SW 1271 (cell line): ENCODE measurements around the gene MACC1.
A peak's percentile ranks its signal among the peaks of the same experiment; 100 is the strongest.

Experiments used
- DNase-seq, 2 experiments: peaks; one replicate each; lab custom pipeline; 2025; lab: John Stamatoyannopoulos, UW

The MACC1 gene

GRCh38 chr7:20173828-20174227, 43.4 kb downstream of the MACC1 start:
- no peak for DNase-seq

GRCh38 chr7:20172736-20173334, 44.3 kb downstream of the MACC1 start:
- peak; percentile 7 to 69 for DNase-seq

GRCh38 chr7:20170633-20171032, 46.6 kb downstream of the MACC1 start:
- DNase-seq: no peak

GRCh38 chr7:20165146-20165510, 52.1 kb downstream of the MACC1 start:
- no peak for DNase-seq

GRCh38 chr7:20164425-20165145, 52.6 kb downstream of the MACC1 start:
- DNase-seq: no peak

GRCh38 chr7:20162665-20163064, 54.5 kb downstream of the MACC1 start:
- no peak for DNase-seq

GRCh38 chr7:20159226-20159747, 57.9 kb downstream of the MACC1 start:
- no peak for DNase-seq

- DNase-seq: no peak
Measured at GRCh38 chr7:20158684-20159083, 58.5 kb downstream of the MACC1 start.

- no peak for DNase-seq
Measured at GRCh38 chr7:20157456-20157855, 59.7 kb downstream of the MACC1 start.

GRCh38 chr7:20153999-20154398, 63.2 kb downstream of the MACC1 start:
- DNase-seq: no peak

- DNase-seq: no peak
Measured at GRCh38 chr7:20153567-20153966, 63.6 kb downstream of the MACC1 start.

- DNase-seq: no peak
Measured at GRCh38 chr7:20152511-20152910, 64.7 kb downstream of the MACC1 start.

GRCh38 chr7:20151708-20152456, 65.3 kb downstream of the MACC1 start:
- DNase-seq: no peak

GRCh38 chr7:20146451-20146850, 70.7 kb downstream of the MACC1 start:
- DNase-seq: no peak

GRCh38 chr7:20144801-20145200, 72.4 kb downstream of the MACC1 start:
- no peak for DNase-seq

- DNase-seq: no peak
Measured at GRCh38 chr7:20141666-20142065, 75.5 kb downstream of the MACC1 start.

GRCh38 chr7:20141002-20141345, 76.2 kb downstream of the MACC1 start:
- no peak for DNase-seq

GRCh38 chr7:20140291-20141001, 76.7 kb downstream of the MACC1 start:
- no peak for DNase-seq

GRCh38 chr7:20136647-20137046, 80.5 kb downstream of the MACC1 start:
- DNase-seq: no peak

GRCh38 chr7:20133803-20134202, 83.4 kb downstream of the MACC1 start:
- no peak for DNase-seq

GRCh38 chr7:20132585-20132984, 84.6 kb downstream of the MACC1 start:
- DNase-seq: no peak

- no peak for DNase-seq
Measured at GRCh38 chr7:20131776-20132175, 85.4 kb downstream of the MACC1 start.
